ENCODE results near the gene BRAT1.
"Not testable (repeated sequence)": the region's sequence is repeated elsewhere in the genome, so short reads cannot be mapped to it uniquely, and the experiment has no call there.

BRAT1 gene

GRCh38 chr7:2583798-2584580, 28.7 kb upstream of the BRAT1 start:
- no peak for DNase-seq

DNA sequence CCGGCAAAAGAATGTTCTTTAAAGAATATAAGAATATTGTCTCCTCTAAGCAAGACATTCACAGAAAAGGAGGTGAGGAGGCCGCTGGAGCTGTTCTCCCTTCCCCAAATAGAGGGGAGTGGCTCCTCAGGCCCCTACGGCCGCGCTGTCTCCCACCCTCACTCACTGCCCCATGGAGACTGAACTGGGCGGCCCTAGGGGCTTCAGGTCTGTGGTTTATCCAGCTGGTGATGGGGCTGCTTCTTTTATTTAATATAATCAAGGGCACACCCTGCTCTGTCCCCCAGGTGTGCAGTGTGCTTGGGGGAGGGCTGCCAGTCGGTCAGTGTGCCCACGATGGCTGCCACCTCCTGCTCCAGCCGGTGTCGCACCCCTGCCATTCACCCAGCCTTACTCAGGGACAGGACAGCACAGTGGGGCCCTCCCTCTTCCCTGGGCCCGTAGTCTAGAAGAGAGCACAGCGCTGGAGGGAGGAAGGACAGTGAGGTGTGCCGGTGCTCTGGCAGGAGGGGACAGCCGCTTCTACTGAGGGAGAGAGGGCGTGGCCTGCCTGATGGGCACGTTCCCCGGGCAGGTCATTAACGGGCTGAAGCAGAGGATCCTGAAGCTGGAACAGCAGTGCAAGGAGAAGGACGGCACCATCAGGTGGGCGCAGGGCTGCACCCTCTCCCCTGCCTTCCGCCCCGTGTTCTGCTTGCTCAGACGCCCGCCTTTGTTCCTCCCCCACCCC, 26.8 kb upstream of the BRAT1 start:
- DNase-seq = no peak

GRCh38 chr7:2580636-2581035, 25.3 kb upstream of the BRAT1 start:
- DNase-seq = no peak

DNA sequence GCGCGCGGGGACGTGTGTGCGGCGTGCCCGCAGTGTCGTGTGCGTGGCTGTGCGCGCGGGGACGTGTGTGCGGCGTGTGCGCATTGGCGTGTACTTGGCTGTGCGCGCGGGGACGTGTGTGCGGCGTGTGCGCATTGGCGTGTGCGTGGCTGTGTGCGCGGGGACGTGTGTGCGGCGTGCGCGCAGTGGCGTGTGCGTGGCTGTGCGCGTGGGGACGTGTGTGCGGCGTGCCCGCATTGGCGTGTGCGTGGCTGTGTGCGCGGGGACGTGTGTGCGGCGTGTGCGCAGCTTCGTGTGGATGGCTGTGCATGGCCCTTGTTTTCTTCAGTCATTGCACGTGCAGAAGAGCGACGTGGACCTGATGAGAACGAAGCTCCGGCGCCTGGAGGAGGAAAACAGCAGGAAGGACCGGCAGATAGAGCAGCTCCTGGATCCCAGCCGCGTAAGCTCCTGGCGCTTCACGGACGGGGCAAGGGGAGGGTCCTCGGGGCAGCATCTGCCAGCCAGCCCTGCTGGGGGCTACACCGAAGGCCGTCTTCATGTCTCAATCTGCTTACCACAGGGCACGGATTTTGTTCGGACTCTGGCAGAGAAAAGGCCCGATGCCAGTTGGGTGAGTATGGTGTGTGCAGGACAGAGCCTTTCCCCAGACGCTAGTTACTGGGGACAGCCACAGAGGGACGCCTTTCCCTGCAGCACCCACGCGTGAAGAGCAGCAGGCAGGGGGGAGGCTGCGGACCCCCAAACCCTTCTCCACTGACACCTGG, 22.8 kb upstream of the BRAT1 start:
- DNase-seq = no peak

- DNase-seq = no peak
Measured at GRCh38 chr7:2576742-2577491, 21.6 kb upstream of the BRAT1 start.

DNA sequence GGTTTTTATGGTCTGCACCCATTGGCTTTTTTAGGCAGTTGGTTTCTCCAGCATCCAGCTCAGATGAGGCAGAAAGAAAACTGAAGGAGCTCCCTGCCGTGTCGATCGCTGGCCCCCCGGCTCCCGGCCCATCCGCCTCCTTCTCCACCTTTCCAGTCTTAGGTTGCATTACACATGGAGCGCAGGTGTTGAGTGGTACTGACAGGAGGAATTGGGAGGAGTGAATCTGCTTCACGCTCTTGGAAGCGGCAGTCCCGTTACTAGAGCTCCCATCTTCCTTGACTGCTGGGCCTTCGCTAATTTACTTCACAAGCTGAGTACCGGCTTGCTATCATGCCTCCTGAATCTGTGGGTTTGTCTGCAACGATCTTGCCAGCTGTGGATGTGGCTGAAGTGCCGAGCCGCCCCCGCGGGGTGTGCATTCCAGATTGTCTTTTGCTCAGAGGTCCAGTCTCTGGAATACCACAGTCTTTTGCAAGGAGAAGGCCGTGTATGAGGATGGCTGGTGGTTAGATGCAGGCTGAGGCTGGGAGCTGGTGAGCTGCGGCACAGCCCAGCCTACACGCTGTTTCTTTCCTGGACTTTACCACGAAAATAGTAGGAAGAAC, 20.5 kb upstream of the BRAT1 start:
- no peak for DNase-seq

DNA sequence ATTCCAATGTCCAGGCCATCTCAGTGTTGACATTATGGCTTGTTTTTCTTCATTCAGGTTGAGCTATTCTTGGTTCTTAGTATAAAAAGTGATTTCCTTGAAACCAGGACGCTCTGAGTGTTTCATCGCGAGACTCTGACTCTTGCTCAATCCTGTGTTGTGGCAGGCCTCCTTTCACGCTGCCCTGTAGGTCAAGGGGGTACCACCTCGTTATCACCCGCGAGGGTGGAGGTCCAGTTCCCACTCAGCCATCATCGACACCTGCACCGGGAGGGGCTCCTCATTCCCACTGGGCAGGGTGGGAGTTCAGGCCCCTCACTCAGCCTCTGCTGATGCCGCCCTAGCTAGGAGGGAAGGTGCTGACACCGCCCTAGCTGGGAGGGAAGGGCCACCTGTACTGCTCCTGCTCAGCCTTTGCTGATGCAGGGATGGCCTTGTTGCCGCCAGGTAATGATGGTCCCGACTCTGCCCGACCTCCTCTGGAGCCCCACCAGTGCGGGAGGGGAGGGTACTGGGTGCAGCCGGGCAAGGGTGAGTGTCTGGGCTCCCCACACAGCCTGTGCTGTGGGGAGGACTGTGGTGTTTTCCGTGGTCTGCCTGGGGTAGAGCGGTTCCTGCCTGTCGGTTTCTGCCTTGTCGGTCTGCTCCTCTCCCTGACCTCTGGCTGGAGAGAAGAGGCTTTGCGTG, 19.9 kb upstream of the BRAT1 start:
- no peak for DNase-seq

GRCh38 chr7:2573761-2574160, 18.4 kb upstream of the BRAT1 start:
- no peak for DNase-seq

GRCh38 chr7:2572101-2572842, 16.9 kb upstream of the BRAT1 start:
- no peak for DNase-seq

- DNase-seq = no peak
Measured at GRCh38 chr7:2571409-2571808, 16.1 kb upstream of the BRAT1 start.

DNA sequence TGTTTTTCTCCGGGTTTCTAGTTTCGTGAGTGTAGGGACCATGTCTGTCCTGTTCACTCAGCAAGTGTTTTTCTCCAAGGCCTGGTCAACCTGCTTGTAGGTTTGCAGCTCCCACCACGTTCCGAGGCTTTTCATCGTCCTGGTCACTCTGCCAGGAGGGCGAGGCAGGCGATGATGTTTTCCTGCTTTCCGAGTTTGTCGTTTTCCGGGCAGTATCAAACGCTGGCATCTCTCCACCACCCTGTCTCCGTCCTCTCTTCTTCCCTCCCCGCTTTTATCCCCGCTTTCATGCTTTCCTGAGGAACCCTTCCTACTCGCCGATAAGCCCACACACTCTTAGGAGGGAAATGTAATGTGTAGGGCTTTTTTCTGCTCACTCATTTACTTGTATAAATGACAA, 14.7 kb upstream of the BRAT1 start:
- no peak for DNase-seq

GRCh38 chr7:2569421-2569820, 14.1 kb upstream of the BRAT1 start:
- DNase-seq = no peak

- DNase-seq = no peak
Measured at GRCh38 chr7:2568521-2569223, 13.3 kb upstream of the BRAT1 start.

- DNase-seq = no peak
Measured at GRCh38 chr7:2567679-2568278, 12.5 kb upstream of the BRAT1 start.

DNA sequence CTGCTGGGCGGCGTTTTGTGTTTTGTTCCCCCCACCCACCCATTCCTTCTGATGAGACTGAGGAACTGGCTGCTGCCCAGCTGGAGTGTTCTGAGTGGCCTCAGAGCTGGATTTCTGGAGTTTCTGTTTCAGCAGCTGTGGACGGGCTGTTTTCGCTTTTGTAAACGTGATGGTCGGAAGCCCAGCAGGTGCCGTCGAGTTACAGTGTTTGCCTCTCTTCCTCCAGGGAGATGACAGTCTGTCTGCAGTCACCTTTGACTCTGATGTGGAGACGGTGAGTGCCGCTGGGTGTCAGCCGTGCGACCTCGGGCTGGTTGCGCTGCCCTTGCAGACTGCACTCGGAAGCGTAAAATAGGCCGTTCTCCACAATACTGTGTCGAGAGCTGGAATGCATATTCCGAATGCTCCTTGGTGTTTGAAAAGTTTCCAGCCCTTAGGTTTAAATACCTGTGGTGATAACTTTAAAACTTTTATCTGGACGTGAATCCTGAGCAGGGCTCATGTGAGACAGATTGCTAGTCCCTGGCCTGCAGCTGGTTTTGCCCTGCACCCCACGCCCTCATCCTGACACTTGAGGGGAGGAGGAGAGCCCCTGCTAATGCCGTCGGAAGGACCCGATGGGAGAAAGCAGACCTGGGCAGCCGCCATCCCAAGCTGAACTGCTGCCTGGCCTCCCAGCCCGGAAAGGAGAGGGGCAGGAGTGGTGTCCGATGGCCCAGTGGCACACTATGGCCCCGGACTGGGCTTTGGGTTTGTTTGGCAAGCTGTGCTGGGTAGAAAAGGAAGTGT, 11.8 kb upstream of the BRAT1 start:
- no peak for DNase-seq

- DNase-seq = no peak
Measured at GRCh38 chr7:2566348-2566889, 11.1 kb upstream of the BRAT1 start.

- no peak for DNase-seq
Measured at GRCh38 chr7:2564970-2565540, 9.7 kb upstream of the BRAT1 start.

DNA sequence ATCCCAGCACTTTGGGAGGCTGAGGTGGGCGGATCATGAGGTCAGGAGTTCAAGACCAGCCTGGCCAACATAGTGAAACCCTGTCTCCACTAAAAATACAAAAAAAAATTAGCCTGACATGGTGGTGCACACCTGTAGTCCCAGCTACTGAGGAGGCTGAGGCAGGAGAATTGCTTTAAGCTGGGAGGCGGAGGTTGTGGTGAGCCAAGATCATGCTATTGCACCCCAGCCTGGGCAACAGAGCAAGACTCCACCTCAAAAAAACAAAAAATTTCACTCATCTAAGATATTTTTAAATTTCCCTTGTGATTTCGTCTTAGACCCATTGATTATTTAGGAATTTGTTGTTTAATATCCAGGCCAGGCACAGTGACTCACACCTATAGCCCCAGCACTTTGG, 8.6 kb upstream of the BRAT1 start:
- not testable (repeated sequence) for DNase-seq
